ENCODE data around the gene PRODH.

- TF ChIP-seq, protein P1, sequence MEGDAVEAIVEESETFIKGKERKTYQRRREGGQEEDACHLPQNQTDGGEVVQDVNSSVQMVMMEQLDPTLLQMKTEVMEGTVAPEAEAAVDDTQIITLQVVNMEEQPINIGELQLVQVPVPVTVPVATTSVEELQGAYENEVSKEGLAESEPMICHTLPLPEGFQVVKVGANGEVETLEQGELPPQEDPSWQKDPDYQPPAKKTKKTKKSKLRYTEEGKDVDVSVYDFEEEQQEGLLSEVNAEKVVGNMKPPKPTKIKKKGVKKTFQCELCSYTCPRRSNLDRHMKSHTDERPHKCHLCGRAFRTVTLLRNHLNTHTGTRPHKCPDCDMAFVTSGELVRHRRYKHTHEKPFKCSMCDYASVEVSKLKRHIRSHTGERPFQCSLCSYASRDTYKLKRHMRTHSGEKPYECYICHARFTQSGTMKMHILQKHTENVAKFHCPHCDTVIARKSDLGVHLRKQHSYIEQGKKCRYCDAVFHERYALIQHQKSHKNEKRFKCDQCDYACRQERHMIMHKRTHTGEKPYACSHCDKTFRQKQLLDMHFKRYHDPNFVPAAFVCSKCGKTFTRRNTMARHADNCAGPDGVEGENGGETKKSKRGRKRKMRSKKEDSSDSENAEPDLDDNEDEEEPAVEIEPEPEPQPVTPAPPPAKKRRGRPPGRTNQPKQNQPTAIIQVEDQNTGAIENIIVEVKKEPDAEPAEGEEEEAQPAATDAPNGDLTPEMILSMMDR (IDR thresholded peaks at IDR 0.05): no peak
- no peak for TF ChIP-seq POLR2A (IDR thresholded peaks at IDR 0.05)
These were observed 26.5 kb downstream of the PRODH start for GRCh38 chr22:18909556-18909955.
